Bronchial smooth muscle cell (primary cell): ENCODE data around the gene PTGS2. TPM values are rescaled to one million over a fixed set of nuclear protein-coding genes. Genes with fewer than 3 reads are reported as not detected.

Experiments used
- total RNA-seq: library from RNA; depleted of rRNA; stranded (reverse); fragments of >200 nt; gene quantifications from 2 replicates; pipeline ENCODE4 v1.2.1, GENCODE V29; 2014

PTGS2 gene
- total RNA-seq: 2.2 and 4.1 TPM in 2 replicates

GRCh38 chr1:186680245-186681061 is at the start of gene PTGS2:
Gene PTGS2, minus strand, starts transcription at chr1:186680423. Its CDS starts 133 bp downstream, at chr1:186680290.

Other genes with a start within 250 kb of the PTGS2 start
- gene PDC, start 219.3 kb downstream of the PTGS2 start, total RNA-seq: not detected in 2 replicates
- 17.7 and 32.4 TPM in 2 replicates for gene PLA2G4A, start 148.5 kb upstream of the PTGS2 start, total RNA-seq